Measurements from ENCODE around the gene MYO9A. TPM values are rescaled to one million over a fixed set of nuclear protein-coding genes. Genes with fewer than 3 reads are reported as not detected.
"Not testable (repeated sequence)": the region's sequence is repeated elsewhere in the genome, so short reads cannot be mapped to it uniquely, and the experiment has no call there.

Gene MYO9A
- total and polyA plus RNA-seq, 2 donors = 13.8 to 179 TPM

DNA sequence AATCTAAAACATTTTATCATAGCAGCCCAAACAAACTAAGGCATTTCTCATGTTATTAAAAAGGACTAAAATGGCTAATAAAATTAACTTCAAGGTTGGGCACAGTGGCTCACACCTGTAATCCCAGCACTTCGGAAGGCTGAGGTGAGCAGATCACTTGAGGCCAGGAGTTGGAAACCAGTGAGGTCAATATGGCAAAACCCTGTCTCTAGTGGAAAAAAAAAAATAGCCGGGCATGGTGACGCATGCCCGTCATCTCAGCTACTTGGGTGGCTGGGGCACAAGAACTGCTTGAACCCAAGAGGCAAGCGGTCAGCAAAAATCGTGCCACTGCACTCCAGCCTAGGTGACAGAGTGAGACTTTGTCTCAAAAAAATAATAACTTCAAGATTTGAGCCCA is 197.4 kb downstream of the MYO9A start:
- Histone ChIP-seq H3K36me3 (ENCODE audit: insufficient read depth) (peaks cover 2% of the 10 kb centered on the region), H3K4me1 (ENCODE audit: insufficient read depth) (no peaks in the 10 kb centered on the region)
- WGBS = 96% methylated on average over 6 of the region's 6 CpGs

DNA sequence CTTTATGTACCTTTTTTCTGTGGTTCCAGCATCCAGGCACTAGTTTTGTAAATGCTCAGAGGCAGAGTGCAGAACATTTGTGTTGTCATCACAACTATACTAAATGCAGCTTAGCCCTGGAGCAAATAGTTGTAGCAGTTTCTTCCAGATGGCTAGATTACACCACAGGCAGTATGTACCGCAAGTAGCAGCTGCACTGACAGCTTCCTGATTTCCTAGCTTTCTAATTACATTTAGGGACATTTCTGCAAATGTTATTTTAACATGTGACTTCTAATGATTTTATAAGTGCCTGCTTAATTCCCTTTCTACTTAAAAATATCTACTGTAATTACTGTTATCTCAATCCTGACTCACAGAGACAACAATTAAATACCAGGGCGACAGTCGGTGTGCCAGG is 201.1 kb downstream of the MYO9A start:
- DNase-seq (ENCODE audit: extremely low spot score) = no peak
- Histone ChIP-seq H3K4me3 (ENCODE audit: low read depth, low read length) (no peak overlapping the region), H3K27ac (ENCODE audit: low read depth) (no peak overlapping the region), H3K36me3 (ENCODE audit: insufficient read depth) (peaks cover 2% of the 10 kb centered on the region), H3K4me1 (ENCODE audit: insufficient read depth) (no peaks in the 10 kb centered on the region)
- 83% methylated on average over 3 of the region's 3 CpGs for WGBS

More for the DNA sequence above, 197.4 kb downstream of the MYO9A start:
- no peak for DNase-seq (ENCODE audit: extremely low spot score)
- Histone ChIP-seq H3K27ac (ENCODE audit: low read depth) (no peak overlapping the region), H3K4me3 (ENCODE audit: low read depth, low read length) (no peak overlapping the region)

DNA sequence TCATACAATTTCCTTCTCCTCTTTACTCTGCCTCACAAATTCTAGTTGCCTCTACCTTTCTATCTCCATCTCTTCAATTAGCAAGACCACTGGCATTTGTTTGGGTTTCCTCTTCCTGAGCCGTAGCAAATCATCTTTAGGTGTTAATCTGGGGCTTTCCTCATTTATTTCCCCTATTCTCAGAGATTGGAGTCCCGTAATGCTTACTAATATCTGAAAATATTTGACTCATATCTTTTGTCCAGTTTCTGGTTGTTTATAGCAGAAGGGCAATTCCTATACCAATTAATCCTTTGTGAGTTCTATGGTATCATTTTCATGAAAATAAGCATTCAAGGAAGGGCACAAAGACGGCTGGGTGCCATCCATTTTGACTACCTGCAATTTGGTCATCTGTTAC is 203.9 kb downstream of the MYO9A start:
- Histone ChIP-seq H3K27ac (ENCODE audit: low read depth) (no peak overlapping the region), H3K4me3 (ENCODE audit: low read depth, low read length) (no peak overlapping the region), H3K36me3 (ENCODE audit: insufficient read depth) (peaks cover 2% of the 10 kb centered on the region), H3K4me1 (ENCODE audit: insufficient read depth) (no peaks in the 10 kb centered on the region)
- no peak for DNase-seq (ENCODE audit: extremely low spot score)
- WGBS = 95% methylated on average over 3 of the region's 3 CpGs

DNA sequence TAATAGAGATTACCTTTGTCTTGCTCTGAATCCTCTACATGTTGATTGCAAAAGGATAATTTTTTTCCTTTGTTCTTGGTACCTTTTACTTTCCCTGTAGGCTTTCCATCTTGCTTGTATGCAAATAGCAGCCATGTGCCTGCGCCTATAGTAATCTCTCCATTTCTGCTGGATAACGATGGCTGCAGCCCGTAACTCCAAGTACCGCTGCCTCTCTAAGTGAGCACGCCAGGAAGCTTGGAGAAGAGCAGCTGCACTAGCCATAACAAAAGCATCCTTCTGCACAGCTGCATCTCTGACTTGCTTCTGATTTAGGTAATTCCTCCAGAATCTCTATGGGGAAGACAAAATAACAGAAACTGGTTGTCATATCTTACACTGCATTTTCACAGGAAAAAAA is 218.3 kb downstream of the MYO9A start:
- peaks cover 2% of the 10 kb centered on the region for H3K36me3 ChIP-seq (ENCODE audit: insufficient read depth)
- no peaks in the 10 kb centered on the region for H3K4me1 ChIP-seq (ENCODE audit: insufficient read depth)
- no peak for DNase-seq (ENCODE audit: extremely low spot score)
- H3K4me3 ChIP-seq (ENCODE audit: low read depth, low read length) = no peak overlapping the region
- WGBS = 91% methylated on average over 5 of the region's 5 CpGs
- H3K27ac ChIP-seq (ENCODE audit: low read depth) = no peak overlapping the region

DNA sequence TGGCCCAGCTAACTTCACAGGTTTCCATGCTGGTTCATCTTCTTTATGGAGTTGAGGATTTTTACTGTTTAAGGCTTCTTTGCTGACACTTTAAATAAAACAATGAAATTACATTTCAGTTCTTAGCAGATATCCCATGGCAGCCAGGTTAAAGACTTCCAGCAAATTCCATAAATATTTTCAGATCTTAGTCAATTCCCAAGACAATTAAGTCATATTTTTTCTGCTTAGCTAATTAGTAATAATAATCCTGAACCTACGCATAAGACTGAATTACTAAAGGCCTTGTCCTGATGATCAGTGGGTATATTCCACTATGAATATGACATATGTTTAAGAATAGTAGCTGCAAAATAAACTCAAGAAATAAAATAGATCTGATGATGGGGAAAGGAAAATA is 224.3 kb downstream of the MYO9A start:
- no peak overlapping the region for H3K4me3 ChIP-seq (ENCODE audit: low read depth, low read length)
- H3K27ac ChIP-seq (ENCODE audit: low read depth) = no peak overlapping the region
- no peaks in the 10 kb centered on the region for H3K36me3 ChIP-seq (ENCODE audit: insufficient read depth)
- DNase-seq (ENCODE audit: extremely low spot score) = no peak
- WGBS = 98% methylated on average over 1 of the region's 1 CpG
- H3K4me1 ChIP-seq (ENCODE audit: insufficient read depth) = no peaks in the 10 kb centered on the region

DNA sequence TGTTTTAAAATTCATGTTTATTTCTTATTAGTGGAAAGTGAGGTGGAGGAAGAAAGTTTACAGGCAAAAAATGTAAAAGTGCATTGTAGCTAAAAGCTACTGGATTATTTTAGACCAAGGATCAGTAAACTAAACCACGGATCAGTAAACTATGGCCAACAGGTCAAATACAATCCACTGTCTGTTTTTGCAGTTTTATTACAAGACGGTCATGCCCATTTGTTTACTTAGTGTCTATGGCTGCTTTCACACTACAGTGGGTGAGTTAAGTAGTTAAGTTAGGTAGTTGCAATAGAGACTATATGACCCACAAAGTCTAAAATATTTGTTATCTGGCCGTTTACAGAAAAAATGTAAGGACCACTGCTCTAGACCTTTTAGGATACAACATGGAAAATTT is 225.6 kb downstream of the MYO9A start:
- 66% methylated on average over 3 of the region's 3 CpGs for WGBS
- H3K27ac ChIP-seq (ENCODE audit: low read depth) = no peak overlapping the region
- no peak overlapping the region for H3K4me3 ChIP-seq (ENCODE audit: low read depth, low read length)
- no peaks in the 10 kb centered on the region for H3K4me1 ChIP-seq (ENCODE audit: insufficient read depth)
- no peak for DNase-seq (ENCODE audit: extremely low spot score)
- peaks cover 1% of the 10 kb centered on the region for H3K36me3 ChIP-seq (ENCODE audit: insufficient read depth)

DNA sequence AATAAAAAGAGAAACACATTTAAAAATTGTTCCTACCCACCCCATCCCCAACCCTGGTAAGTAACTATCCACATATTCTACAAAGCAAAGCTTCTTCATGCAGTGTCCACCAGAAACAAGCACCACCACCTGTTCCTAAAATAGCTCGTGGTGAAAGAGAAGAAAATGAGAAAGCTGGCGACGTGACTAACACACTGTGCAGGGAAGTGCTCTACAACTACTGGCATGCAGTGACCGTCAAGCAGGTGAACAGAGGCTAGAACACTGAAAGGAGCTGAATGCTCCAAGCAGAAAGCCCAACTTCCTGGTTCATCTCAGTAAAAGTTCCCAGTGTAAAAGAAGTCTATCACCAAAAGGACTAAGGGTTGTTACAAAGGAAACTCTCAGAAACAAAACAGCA is 226.9 kb downstream of the MYO9A start:
- peaks cover 3% of the 10 kb centered on the region for H3K36me3 ChIP-seq (ENCODE audit: insufficient read depth)
- H3K4me1 ChIP-seq (ENCODE audit: insufficient read depth) = no peaks in the 10 kb centered on the region
- WGBS = 59% methylated on average over 4 of the region's 4 CpGs
- DNase-seq (ENCODE audit: extremely low spot score) = no peak
- no peak overlapping the region for H3K27ac ChIP-seq (ENCODE audit: low read depth)
- no peak overlapping the region for H3K4me3 ChIP-seq (ENCODE audit: low read depth, low read length)

DNA sequence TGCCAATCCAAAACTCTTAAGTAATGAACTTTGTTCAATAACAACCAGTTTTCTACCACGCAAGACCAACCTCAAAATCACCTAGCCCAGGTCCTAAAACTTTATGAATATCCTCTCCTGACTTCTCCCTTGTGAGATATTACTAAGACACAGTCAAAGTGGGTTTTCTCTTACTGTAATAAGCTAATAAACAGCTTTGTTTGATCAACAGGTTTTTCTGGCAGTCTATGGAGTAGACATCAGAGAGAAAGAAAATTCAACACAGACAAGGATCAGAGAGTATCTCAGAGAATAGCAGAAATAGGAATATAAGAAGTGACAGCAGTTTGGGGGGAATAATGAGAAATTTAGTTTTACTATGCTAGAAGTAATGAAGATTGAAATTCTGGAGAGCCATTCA is 228.0 kb downstream of the MYO9A start:
- Histone ChIP-seq H3K4me3 (ENCODE audit: low read depth, low read length) (no peak overlapping the region), H3K4me1 (ENCODE audit: insufficient read depth) (no peaks in the 10 kb centered on the region), H3K36me3 (ENCODE audit: insufficient read depth) (peaks cover 3% of the 10 kb centered on the region), H3K27ac (ENCODE audit: low read depth) (no peak overlapping the region)
- DNase-seq (ENCODE audit: extremely low spot score) = no peak
- 100% methylated on average over 1 of the region's 1 CpG for WGBS

DNA sequence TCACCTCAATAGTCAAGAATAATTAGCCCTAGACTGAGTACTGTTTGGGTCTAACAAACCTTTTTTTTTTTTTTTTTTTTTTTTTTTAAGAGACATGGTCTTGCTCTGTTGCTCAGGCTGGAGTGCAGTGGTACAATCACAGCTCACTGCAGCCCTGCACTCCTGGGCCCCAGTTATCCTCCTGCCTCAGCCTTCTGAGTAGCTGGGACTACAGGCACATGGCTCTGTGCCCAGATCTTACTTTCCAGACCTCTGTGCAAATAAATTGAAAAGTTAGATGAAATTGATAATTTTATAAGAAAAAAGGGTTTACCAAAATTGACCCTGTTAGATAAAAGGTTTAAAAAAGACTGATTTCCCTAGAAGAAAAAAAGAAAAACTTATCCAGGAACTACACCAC is 228.6 kb downstream of the MYO9A start:
- Histone ChIP-seq H3K27ac (ENCODE audit: low read depth) (no peak overlapping the region), H3K4me3 (ENCODE audit: low read depth, low read length) (no peak overlapping the region), H3K36me3 (ENCODE audit: insufficient read depth) (peaks cover 3% of the 10 kb centered on the region), H3K4me1 (ENCODE audit: insufficient read depth) (no peaks in the 10 kb centered on the region)
- DNase-seq (ENCODE audit: extremely low spot score) = no peak

DNA sequence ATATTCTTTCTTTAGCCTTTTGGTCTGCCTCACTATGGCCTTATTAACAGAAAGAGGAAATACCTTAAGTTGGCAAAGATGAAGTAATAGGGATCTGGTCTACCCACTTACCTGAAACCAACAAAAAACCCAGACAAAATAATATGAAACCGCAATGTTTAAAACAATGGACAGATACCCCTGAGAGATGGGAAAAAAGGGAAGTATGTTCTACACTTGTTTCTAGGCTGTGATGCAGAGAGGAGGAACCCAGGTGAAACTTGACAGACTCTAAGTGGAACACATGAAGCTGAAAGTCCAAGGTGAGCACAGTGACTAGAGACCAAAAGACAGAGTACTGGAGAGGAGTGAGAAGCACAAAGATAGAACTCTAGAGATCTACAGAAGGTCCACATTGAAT is 229.2 kb downstream of the MYO9A start:
- H3K27ac ChIP-seq (ENCODE audit: low read depth) = no peak overlapping the region
- H3K36me3 ChIP-seq (ENCODE audit: insufficient read depth) = peaks cover 3% of the 10 kb centered on the region
- WGBS = 97% methylated on average over 1 of the region's 1 CpG
- no peak overlapping the region for H3K4me3 ChIP-seq (ENCODE audit: low read depth, low read length)
- DNase-seq (ENCODE audit: extremely low spot score) = no peak
- H3K4me1 ChIP-seq (ENCODE audit: insufficient read depth) = no peaks in the 10 kb centered on the region

DNA sequence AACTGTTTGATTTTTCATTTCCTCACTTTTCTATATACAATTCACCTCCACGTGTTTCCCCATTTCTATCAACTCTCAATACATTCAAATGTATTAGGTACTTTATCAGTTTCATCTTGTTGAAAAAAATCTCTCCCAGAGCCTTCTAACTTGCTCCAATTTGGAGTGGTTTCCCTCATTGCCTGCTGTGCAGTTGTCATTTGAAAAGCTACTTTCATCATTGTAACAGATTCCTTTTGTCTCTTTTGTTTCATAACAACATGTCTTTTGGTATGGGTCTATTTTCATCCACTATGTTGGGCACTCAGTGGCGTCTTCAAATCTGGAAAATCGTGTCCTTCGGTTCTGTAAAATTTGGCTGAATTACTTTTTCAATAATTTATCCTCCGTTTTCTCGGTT is 232.6 kb downstream of the MYO9A start:
- Histone ChIP-seq H3K4me3 (ENCODE audit: low read depth, low read length) (no peak overlapping the region), H3K4me1 (ENCODE audit: insufficient read depth) (no peaks in the 10 kb centered on the region), H3K36me3 (ENCODE audit: insufficient read depth) (peaks cover 5% of the 10 kb centered on the region), H3K27ac (ENCODE audit: low read depth) (no peak overlapping the region)
- WGBS = 92% methylated on average over 6 of the region's 6 CpGs
- no peak for DNase-seq (ENCODE audit: extremely low spot score)

DNA sequence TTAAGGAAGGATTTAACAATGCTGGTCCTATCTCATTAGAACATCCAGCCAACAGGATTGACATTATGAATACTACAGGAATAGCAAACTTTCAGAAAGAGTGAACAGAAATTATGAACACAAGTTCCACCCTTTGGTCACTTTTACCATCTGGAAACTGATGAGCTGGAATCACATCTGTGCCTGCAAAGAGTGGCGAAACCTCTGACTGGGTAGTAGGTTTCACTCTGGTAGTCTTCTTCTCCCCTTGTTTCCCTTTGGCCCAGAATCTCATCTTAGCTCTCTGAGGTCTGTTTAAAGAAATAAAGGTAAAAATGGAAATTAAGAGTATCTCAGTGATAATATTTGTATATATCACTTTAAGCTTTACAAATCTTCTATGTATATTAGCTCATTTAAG is 234.5 kb downstream of the MYO9A start:
- DNase-seq (ENCODE audit: extremely low spot score) = no peak
- 96% methylated on average over 1 of the region's 1 CpG for WGBS
- H3K27ac ChIP-seq (ENCODE audit: low read depth) = no peak overlapping the region
- no peak overlapping the region for H3K4me3 ChIP-seq (ENCODE audit: low read depth, low read length)
- H3K4me1 ChIP-seq (ENCODE audit: insufficient read depth) = no peaks in the 10 kb centered on the region
- H3K36me3 ChIP-seq (ENCODE audit: insufficient read depth) = peaks cover 5% of the 10 kb centered on the region

DNA sequence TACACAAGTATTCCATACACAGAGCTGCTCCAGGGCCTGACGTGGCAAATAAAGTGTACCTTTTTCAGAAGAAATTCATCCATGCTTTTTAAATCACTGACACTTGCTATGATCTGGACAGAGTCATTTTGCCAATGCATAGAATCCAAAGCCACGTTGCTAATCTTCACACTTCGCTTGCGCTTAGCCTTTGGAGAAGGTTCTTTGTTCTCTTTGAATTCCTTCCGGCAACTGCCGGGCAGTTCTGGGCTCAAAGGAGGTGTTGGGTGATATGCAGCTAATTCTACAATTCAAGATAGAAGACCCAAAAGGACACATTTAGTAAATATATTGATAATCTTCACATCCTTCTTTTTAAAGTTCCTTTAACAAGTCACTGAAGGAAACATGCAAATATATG is 237.7 kb downstream of the MYO9A start:
- 73% methylated on average over 6 of the region's 6 CpGs for WGBS
- no peak for DNase-seq (ENCODE audit: extremely low spot score)
- Histone ChIP-seq H3K4me3 (ENCODE audit: low read depth, low read length) (no peak overlapping the region), H3K27ac (ENCODE audit: low read depth) (no peak overlapping the region), H3K4me1 (ENCODE audit: insufficient read depth) (no peaks in the 10 kb centered on the region), H3K36me3 (ENCODE audit: insufficient read depth) (peaks cover 4% of the 10 kb centered on the region)

DNA sequence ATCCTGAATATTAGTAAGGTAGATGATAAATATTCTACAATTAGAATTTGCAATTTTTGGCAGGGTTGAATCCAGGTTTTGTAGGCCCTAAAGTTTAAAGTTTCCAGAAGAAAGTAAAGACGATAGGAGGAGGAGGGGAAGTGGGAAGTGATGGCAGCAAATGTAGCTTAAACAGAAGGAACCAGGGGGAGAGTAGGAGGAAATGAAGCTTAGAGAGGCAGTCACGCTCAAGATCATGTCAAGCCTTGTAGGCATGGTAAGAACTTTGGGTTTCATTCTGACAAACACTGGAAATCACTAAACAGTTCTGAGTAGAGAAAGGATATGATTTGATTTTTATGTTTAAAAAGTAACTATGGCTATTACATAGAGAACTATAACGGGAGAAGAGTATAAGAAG is 243.7 kb downstream of the MYO9A start:
- no peak for DNase-seq (ENCODE audit: extremely low spot score)
- Histone ChIP-seq H3K27ac (ENCODE audit: low read depth) (no peak overlapping the region), H3K36me3 (ENCODE audit: insufficient read depth) (peaks cover 2% of the 10 kb centered on the region), H3K4me3 (ENCODE audit: low read depth, low read length) (no peak overlapping the region), H3K4me1 (ENCODE audit: insufficient read depth) (no peaks in the 10 kb centered on the region)
- WGBS = 85% methylated on average over 3 of the region's 3 CpGs

DNA sequence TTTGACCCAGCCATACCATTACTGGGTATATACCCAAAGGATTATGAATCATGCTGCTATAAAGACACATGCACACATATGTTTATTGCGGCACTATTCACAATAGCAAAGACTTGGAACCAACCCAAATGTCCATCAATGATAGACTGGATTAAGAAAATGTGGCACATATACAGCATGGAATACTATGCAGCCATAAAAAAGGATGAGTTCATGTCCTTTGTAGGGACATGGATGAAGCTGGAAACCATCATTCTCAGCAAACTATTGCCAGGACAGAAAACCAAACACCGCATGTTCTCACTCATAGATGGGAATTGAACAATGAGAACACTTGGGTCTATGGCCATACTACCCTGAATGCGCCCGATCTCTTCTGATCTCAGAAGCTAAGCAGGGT is 259.7 kb downstream of the MYO9A start:
- not testable (repeated sequence) for DNase-seq (ENCODE audit: extremely low spot score)
- 95% methylated on average over 4 of the region's 4 CpGs for WGBS

More for the DNA sequence above, 259.7 kb downstream of the MYO9A start:
- H3K27ac ChIP-seq (ENCODE audit: low read depth); H3K36me3 ChIP-seq (ENCODE audit: insufficient read depth); H3K4me1 ChIP-seq (ENCODE audit: insufficient read depth); H3K4me3 ChIP-seq (ENCODE audit: low read depth, low read length): not testable (repeated sequence)
